Esophagus muscularis mucosa (tissue), 3 donors: ENCODE results near the gene TAGAP.

Experiments used
- EP300 ChIP-seq: sonication (generic); formaldehyde crosslinking; IDR thresholded peaks from one replicate; pipeline ENCODE4 v1.6.1; 2017; ENCODE audit warnings: antibody characterized with exemption
- TF ChIP-seq, protein P1 (sequence below), 3 experiments: fragments of 200-600 bp in 2 of 3; fragments of 450-650 bp in 1 of 3; sonication (generic) in 2 of 3; IDR thresholded peaks; one replicate each; pipeline ENCODE4 v1.5.1; 2017 to 2019; ENCODE audit warnings: antibody characterized with exemption in 3 of 3, mild to moderate bottlenecking in 2 of 3, moderate library complexity in 1 of 3

DNA sequence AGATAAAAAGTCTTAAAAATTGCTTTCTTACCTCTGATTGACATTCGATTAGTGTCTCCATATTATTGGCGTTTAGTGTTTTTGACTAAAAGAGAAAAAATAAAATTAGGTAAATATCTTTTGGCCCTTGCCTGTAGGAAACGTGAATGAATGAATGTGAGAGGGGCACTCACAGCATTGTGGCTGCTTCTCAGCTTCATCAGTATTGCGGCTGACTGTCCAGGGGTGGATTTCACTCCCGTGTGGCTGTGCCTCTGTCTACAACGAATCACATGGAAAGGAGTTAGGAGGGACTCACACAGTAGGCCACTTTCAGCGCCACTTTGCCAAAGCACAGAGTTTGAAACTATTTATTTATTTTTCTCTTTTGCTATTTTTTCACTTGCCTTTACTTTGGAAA, 844 bp downstream of the TAGAP start:
- TF ChIP-seq, protein P1, sequence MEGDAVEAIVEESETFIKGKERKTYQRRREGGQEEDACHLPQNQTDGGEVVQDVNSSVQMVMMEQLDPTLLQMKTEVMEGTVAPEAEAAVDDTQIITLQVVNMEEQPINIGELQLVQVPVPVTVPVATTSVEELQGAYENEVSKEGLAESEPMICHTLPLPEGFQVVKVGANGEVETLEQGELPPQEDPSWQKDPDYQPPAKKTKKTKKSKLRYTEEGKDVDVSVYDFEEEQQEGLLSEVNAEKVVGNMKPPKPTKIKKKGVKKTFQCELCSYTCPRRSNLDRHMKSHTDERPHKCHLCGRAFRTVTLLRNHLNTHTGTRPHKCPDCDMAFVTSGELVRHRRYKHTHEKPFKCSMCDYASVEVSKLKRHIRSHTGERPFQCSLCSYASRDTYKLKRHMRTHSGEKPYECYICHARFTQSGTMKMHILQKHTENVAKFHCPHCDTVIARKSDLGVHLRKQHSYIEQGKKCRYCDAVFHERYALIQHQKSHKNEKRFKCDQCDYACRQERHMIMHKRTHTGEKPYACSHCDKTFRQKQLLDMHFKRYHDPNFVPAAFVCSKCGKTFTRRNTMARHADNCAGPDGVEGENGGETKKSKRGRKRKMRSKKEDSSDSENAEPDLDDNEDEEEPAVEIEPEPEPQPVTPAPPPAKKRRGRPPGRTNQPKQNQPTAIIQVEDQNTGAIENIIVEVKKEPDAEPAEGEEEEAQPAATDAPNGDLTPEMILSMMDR (IDR thresholded peaks at IDR 0.05) = no peak
- no peak for TF ChIP-seq EP300
